Stomach smooth muscle (tissue), 2 donors: ENCODE results near the gene SND1.

Experiments
- H3K27ac ChIP-seq: one replicate; pipeline ENCODE4 v1.7.0; 2013; ENCODE audit warnings: mild to moderate bottlenecking, low read length, inconsistent platforms
- H3K27me3 ChIP-seq, 2 donors: one replicate each; pipeline ENCODE4 v1.7.0; 2013; ENCODE audit warnings: low read length in 2 of 2; ENCODE audit not compliant: insufficient read depth in 2 of 2, control insufficient read depth in 1 of 2
- H3K36me3 ChIP-seq, 2 donors: one replicate each; pipeline ENCODE4 v1.7.0; 2013; ENCODE audit warnings: low read length in 2 of 2; ENCODE audit not compliant: control insufficient read depth in 2 of 2, insufficient read depth in 2 of 2
- H3K4me1 ChIP-seq: one replicate; pipeline ENCODE4 v1.7.0; 2013; ENCODE audit warnings: low read length; ENCODE audit not compliant: control insufficient read depth, insufficient read depth
- H3K4me3 ChIP-seq, 2 donors: one replicate each; pipeline ENCODE4 v1.7.0; 2013; ENCODE audit warnings: low read length in 2 of 2
- H3K9ac ChIP-seq, 2 donors: one replicate each; pipeline ENCODE4 v1.7.0; 2013; ENCODE audit warnings: low read length in 2 of 2, mild to moderate bottlenecking in 1 of 2
- H3K9me3 ChIP-seq, 2 donors: one replicate each; pipeline ENCODE4 v1.7.0; 2013; ENCODE audit warnings: low read length in 2 of 2; ENCODE audit not compliant: control insufficient read depth in 2 of 2
- donor health status: healthy.
- donor health status: Pancreatic carcinoma.

Gene SND1

GRCh38 chr7:127817466-127817865 lies 165.5 kb downstream of the SND1 start:
- Histone ChIP-seq H3K27me3 (no peaks in the 10 kb centered on the region), H3K9me3 (no peaks in the 10 kb centered on the region), H3K27ac (no peak overlapping the region), H3K36me3 (no peaks in the 10 kb centered on the region), H3K9ac (no peak overlapping the region), H3K4me3 (no peak overlapping the region), H3K4me1 (no peaks in the 10 kb centered on the region)

DNA sequence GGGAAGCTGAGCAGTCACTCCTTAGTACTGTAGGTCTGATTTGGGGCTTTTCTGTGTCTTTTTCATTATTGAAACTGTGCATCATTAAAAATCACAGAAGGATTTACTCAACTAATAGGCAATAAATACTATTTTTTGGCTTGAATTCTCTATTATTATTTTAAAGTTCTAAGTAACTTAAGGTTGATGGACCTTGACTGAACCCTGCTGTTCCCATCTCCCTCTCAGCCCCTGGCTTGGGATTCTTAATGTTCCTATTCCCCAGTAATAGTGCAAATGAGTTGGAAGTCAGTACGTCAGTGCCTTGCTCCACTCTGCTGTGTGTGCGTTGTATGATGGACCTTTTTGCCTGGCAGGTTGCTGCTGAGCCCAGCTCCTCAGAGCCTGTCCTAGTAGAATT lies 166.3 kb downstream of the SND1 start:
- Histone ChIP-seq H3K27ac (no peak overlapping the region), H3K4me1 (no peaks in the 10 kb centered on the region), H3K9me3 (no peaks in the 10 kb centered on the region), H3K9ac (no peak overlapping the region), H3K27me3 (no peaks in the 10 kb centered on the region), H3K4me3 (no peak overlapping the region), H3K36me3 (no peaks in the 10 kb centered on the region)

GRCh38 chr7:127819975-127820731 lies 168.2 kb downstream of the SND1 start:
- H3K36me3 ChIP-seq, result no peaks in the 10 kb centered on the region
- H3K4me1 ChIP-seq, result no peaks in the 10 kb centered on the region
- no peak overlapping the region for H3K27ac ChIP-seq
- H3K9ac ChIP-seq, result no peak overlapping the region
- no peaks in the 10 kb centered on the region for H3K27me3 ChIP-seq
- H3K9me3 ChIP-seq, result no peaks in the 10 kb centered on the region
- no peak overlapping the region for H3K4me3 ChIP-seq

DNA sequence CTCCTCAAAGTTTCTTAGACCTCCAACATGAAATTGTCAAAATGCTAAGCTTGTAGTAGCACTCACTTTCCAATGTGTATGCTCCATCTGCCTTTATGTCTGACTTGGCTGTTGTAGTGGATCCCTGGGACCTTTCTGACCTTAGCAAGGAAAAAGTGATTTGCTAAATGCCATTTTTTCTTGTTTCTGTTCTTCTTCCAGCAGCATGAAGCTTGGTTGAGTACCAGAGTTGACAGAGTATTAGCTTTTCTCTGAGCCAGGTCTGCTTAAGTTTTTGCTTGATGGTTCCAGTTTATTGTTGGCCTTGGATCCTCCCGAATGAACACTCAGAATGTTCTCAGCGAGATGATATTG lies 168.7 kb downstream of the SND1 start:
- Histone ChIP-seq H3K27me3 (no peaks in the 10 kb centered on the region), H3K4me3 (no peak overlapping the region), H3K27ac (no peak overlapping the region), H3K36me3 (no peaks in the 10 kb centered on the region), H3K9me3 (no peaks in the 10 kb centered on the region), H3K4me1 (no peaks in the 10 kb centered on the region), H3K9ac (no peak overlapping the region)

GRCh38 chr7:127821146-127821545 lies 169.2 kb downstream of the SND1 start:
- no peaks in the 10 kb centered on the region for H3K27me3 ChIP-seq
- H3K36me3 ChIP-seq, result no peaks in the 10 kb centered on the region
- no peaks in the 10 kb centered on the region for H3K4me1 ChIP-seq
- H3K9ac ChIP-seq, result no peak overlapping the region
- H3K27ac ChIP-seq, result no peak overlapping the region
- H3K9me3 ChIP-seq, result no peaks in the 10 kb centered on the region
- no peak overlapping the region for H3K4me3 ChIP-seq

GRCh38 chr7:127822822-127823508 lies 171.0 kb downstream of the SND1 start:
- Histone ChIP-seq H3K9ac (no peak overlapping the region), H3K27me3 (no peaks in the 10 kb centered on the region), H3K27ac (no peak overlapping the region), H3K36me3 (no peaks in the 10 kb centered on the region), H3K4me1 (no peaks in the 10 kb centered on the region), H3K9me3 (no peaks in the 10 kb centered on the region), H3K4me3 (no peak overlapping the region)

DNA sequence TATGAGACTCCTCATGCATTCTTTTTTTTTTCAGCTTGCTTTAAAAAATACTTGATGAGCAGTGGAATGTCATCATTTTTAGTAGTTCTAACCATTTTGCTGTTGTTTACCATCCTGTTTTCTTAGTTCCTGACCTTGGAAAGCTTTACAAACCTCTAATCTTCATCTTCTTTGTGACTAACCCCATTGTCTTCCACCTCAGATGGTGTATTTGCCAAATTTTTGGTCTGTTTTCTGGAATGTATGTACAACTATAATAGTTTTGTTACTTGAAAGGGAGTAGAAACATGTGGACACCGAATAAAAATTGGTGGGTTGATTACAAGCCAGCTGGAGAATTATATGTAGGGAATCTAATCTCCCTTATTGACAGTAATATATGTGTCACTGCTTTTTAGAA lies 172.7 kb downstream of the SND1 start:
- H3K27ac ChIP-seq, result no peak overlapping the region
- H3K36me3 ChIP-seq, result no peaks in the 10 kb centered on the region
- H3K9me3 ChIP-seq, result no peaks in the 10 kb centered on the region
- H3K9ac ChIP-seq, result no peak overlapping the region
- H3K27me3 ChIP-seq, result no peaks in the 10 kb centered on the region
- H3K4me1 ChIP-seq, result no peaks in the 10 kb centered on the region
- H3K4me3 ChIP-seq, result no peak overlapping the region

- no peaks in the 10 kb centered on the region for H3K36me3 ChIP-seq
Observed at GRCh38 chr7:127828843-127829500, 177.0 kb downstream of the SND1 start.

GRCh38 chr7:127831318-127832219 lies 179.6 kb downstream of the SND1 start:
- Histone ChIP-seq H3K4me3 (no peak overlapping the region), H3K36me3 (no peaks in the 10 kb centered on the region), H3K9ac (no peak overlapping the region), H3K4me1 (no peaks in the 10 kb centered on the region), H3K27ac (no peak overlapping the region), H3K9me3 (no peaks in the 10 kb centered on the region), H3K27me3 (no peaks in the 10 kb centered on the region)

More at GRCh38 chr7:127828843-127829500, 177.0 kb downstream of the SND1 start:
- H3K27ac ChIP-seq, result no peak overlapping the region
- H3K4me1 ChIP-seq, result no peaks in the 10 kb centered on the region
- no peaks in the 10 kb centered on the region for H3K9me3 ChIP-seq
- H3K27me3 ChIP-seq, result no peaks in the 10 kb centered on the region
- H3K4me3 ChIP-seq, result no peak overlapping the region
- H3K9ac ChIP-seq, result no peak overlapping the region

DNA sequence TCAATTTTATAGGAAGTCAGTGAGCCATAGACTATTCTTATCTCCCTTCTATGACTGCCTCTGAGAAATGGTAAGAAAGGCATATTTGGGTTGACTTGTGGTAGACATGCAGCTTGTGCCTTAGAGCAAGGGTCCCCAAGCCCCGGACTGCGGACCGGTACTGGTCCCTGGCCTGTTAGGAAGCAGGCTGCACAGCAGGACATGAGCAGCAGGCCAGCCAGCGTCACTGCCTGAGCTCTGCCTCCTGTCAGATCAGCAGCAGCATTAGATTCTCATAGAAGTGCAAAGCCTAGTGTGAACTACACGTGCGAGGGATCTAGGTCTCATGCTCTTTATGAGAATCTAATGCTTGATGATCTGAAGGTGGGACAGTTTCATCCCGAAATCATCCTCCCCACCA lies 180.6 kb downstream of the SND1 start:
- Histone ChIP-seq H3K27ac (no peak overlapping the region), H3K36me3 (no peaks in the 10 kb centered on the region), H3K4me1 (no peaks in the 10 kb centered on the region), H3K9me3 (no peaks in the 10 kb centered on the region), H3K9ac (no peak overlapping the region), H3K27me3 (no peaks in the 10 kb centered on the region), H3K4me3 (no peak overlapping the region)
